HG02852 (cell line): Measurements from ENCODE around the gene ADARB2.

Experiments
- ATAC-seq: cut with Tn5 transposase; IDR thresholded peaks from one replicate; pipeline ENCODE4 v1.9.1; 2021; ENCODE audit warnings: mild to moderate bottlenecking, moderate library complexity; ENCODE audit not compliant: unreplicated experiment

ADARB2 gene

DNA sequence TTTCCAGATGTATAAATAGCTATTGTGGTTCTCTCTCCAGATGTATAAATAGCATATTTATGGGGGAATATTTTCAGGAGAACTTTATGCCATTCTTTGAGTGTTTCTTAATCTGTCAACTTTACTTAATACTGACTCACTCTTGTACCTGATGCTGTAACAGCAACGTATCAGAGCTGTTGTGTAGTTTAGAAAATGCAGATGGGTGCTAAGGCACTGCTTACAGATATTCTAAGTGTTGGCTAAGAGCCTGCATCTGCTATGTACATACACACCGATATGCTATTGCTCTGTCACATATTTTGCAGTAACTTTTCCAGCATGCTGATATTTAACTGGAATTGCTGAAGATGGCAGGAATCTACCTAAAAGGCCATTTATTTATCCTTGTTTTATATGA, 609.2 kb downstream of the ADARB2 start:
- no peak for ATAC-seq

DNA sequence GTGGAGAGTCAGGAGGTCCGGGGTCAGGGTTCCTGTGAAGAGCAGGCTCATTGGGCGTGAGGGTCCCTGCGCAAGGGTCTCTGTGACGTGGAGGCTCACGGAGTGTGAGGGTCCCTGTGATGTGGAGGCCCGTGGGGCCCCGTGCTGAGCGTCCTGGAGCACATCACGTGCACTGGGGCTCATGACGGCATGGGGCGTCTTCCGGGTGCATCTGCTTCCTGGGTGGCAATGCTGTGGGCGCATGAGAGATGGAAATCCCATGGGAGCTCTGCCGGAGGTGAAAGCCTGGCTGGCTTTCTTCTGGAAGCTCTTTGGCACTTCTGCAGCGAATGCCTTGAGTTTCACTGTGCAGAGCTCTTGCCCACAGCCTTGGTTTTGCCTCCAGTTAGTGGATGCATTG, 609.7 kb downstream of the ADARB2 start:
- ATAC-seq, result no peak
